GM12801 (cell line): ENCODE results near the gene TCEA2.

ENCODE experiments used
- CTCF ChIP-seq: IDR thresholded peaks from one replicate; pipeline ENCODE4 v1.5.1; 2011; ENCODE audit warnings: control low read depth; ENCODE audit not compliant: insufficient read length; ENCODE audit errors: extremely low read depth

Gene TCEA2

GRCh38 chr20:64083378-64083803 is 20.4 kb downstream of the TCEA2 start:
- TF ChIP-seq CTCF: no peak

GRCh38 chr20:64083804-64084684 is 21.0 kb downstream of the TCEA2 start, which contains the start of gene LKAAEAR1:
Gene LKAAEAR1, minus strand, starts transcription at chr20:64084398. Its CDS starts 179 bp downstream, at chr20:64084219.
- TF ChIP-seq CTCF: no peak

GRCh38 chr20:64084685-64085152 is 21.7 kb downstream of the TCEA2 start:
- no peak for TF ChIP-seq CTCF

GRCh38 chr20:64086801-64087200 is 23.8 kb downstream of the TCEA2 start:
- no peak for TF ChIP-seq CTCF

- TF ChIP-seq CTCF: no peak
Measured at GRCh38 chr20:64090165-64090564, 27.2 kb downstream of the TCEA2 start.

GRCh38 chr20:64091340-64091739 is 28.3 kb downstream of the TCEA2 start:
- no peak for TF ChIP-seq CTCF

GRCh38 chr20:64091770-64092169 is 28.8 kb downstream of the TCEA2 start:
- TF ChIP-seq CTCF: no peak
